H1 (cell line): ENCODE measurements around the gene SMNDC1. TPM values are rescaled to one million over a fixed set of nuclear protein-coding genes. Genes with fewer than 3 reads are reported as not detected.

ENCODE experiments used
- CHD2 ChIP-seq: IDR thresholded peaks from 2 replicates; pipeline ENCODE4 v1.6.1; 2012; ENCODE audit warnings: low read length, improper control_type of control experiment
- EGR1 ChIP-seq: IDR thresholded peaks from 2 replicates; pipeline ENCODE4 v1.6.1; 2011; ENCODE audit warnings: low read depth, low read length, borderline replicate concordance
- FOSL1 ChIP-seq: IDR thresholded peaks from 2 replicates; pipeline ENCODE4 v1.6.1; 2011; ENCODE audit warnings: mild to moderate bottlenecking, low read depth, low read length, moderate library complexity; ENCODE audit not compliant: insufficient read depth
- RNF2 ChIP-seq: fragments of 200-900, 300-1000 bp; sonication (generic); IDR thresholded peaks from 2 replicates; pipeline ENCODE4 v1.7.1; 2016; ENCODE audit warnings: borderline replicate concordance, low read depth, mild to moderate bottlenecking, antibody characterized with exemption, low read length; ENCODE audit not compliant: poor library complexity, severe bottlenecking; ENCODE audit errors: missing control alignments
- RXRA ChIP-seq: IDR thresholded peaks from 2 replicates; pipeline ENCODE4 v1.6.1; 2011; ENCODE audit warnings: low read depth, mild to moderate bottlenecking, low read length, moderate library complexity; ENCODE audit not compliant: insufficient read depth
- SIX5 ChIP-seq: IDR thresholded peaks from 2 replicates; pipeline ENCODE4 v1.6.1; 2011; ENCODE audit warnings: mild to moderate bottlenecking, low read depth, low read length
- SUZ12 ChIP-seq: fragments of 200-600 bp; sonication (generic); IDR thresholded peaks from 2 replicates; pipeline ENCODE4 v1.6.1; 2012; ENCODE audit warnings: mild to moderate bottlenecking, inconsistent platforms, low read length, moderate library complexity, mixed read lengths
- YY1 ChIP-seq: IDR thresholded peaks from 2 replicates; pipeline ENCODE4 v1.6.1; 2011; ENCODE audit warnings: low read depth, mild to moderate bottlenecking, low read length
- ZNF274 ChIP-seq: IDR thresholded peaks from 2 replicates; pipeline ENCODE4 v1.7.0; 2012; ENCODE audit warnings: low read length, borderline replicate concordance; ENCODE audit errors: extremely low read depth
- polyA plus RNA-seq, 7 experiments: library from polyadenylated mRNA; depleted of rRNA in 3 of 7; stranded (reverse) in 5 of 7; unstranded in 2 of 7; fragments of >200 nt in 5 of 7; fragments of 200-250 nt in 2 of 7; gene quantifications; 1 replicate in 5 of 7; 2 replicates in 1 of 7; 4 replicates in 1 of 7; pipeline versions ENCODE4 v1.2.1 to v1.2.3, GENCODE V29; 2011 to 2013; ENCODE audit warnings: missing spikeins in 2 of 7, mixed read lengths in 2 of 7
- total RNA-seq: library from RNA; stranded (reverse); fragmentation: NEBNext Ultra II Directional; extraction: Animal tissue kit (Norgen Biotek cat#: 25700); gene quantifications from 2 replicates; pipeline ENCODE4 v1.2.1, GENCODE V29; 2021
- TF ChIP-seq, protein P1 (sequence below): fragments of 300-600 bp; sonication (generic); IDR thresholded peaks from 2 replicates; pipeline ENCODE4 v1.7.1; 2012; ENCODE audit warnings: low read length, moderate library complexity, mild to moderate bottlenecking, inconsistent platforms; ENCODE audit not compliant: insufficient replicate concordance
- TF ChIP-seq, protein P2 (sequence below): IDR thresholded peaks from 2 replicates; pipeline ENCODE4 v1.6.1; 2012; ENCODE audit warnings: inconsistent platforms

SMNDC1 gene
- total and polyA plus RNA-seq, 2 of the 8 experiments (the other 6 are each of a cell fraction or from before 2014, with no cell fraction given), result 8.1 to 48.6 TPM

DNA sequence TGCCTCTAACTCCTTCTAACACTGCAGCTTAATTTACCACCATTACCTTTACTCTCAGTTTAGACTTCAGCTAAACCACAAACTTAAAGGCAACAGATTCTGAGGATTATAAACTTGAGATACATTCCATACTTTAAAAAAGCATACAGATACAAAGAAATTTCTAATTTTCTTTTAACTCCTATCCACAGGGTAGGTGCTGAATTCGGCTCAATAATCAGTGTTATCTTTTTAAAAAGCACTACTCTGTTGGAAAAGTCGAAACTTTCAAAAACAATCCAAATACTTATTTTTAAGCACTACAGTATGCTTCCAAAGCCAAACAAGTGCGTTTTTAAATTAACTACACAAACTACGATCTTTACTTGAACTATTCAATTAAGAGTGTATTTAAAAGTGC is 1.0 kb downstream of the SMNDC1 start (continued):
- TF ChIP-seq, protein P1, sequence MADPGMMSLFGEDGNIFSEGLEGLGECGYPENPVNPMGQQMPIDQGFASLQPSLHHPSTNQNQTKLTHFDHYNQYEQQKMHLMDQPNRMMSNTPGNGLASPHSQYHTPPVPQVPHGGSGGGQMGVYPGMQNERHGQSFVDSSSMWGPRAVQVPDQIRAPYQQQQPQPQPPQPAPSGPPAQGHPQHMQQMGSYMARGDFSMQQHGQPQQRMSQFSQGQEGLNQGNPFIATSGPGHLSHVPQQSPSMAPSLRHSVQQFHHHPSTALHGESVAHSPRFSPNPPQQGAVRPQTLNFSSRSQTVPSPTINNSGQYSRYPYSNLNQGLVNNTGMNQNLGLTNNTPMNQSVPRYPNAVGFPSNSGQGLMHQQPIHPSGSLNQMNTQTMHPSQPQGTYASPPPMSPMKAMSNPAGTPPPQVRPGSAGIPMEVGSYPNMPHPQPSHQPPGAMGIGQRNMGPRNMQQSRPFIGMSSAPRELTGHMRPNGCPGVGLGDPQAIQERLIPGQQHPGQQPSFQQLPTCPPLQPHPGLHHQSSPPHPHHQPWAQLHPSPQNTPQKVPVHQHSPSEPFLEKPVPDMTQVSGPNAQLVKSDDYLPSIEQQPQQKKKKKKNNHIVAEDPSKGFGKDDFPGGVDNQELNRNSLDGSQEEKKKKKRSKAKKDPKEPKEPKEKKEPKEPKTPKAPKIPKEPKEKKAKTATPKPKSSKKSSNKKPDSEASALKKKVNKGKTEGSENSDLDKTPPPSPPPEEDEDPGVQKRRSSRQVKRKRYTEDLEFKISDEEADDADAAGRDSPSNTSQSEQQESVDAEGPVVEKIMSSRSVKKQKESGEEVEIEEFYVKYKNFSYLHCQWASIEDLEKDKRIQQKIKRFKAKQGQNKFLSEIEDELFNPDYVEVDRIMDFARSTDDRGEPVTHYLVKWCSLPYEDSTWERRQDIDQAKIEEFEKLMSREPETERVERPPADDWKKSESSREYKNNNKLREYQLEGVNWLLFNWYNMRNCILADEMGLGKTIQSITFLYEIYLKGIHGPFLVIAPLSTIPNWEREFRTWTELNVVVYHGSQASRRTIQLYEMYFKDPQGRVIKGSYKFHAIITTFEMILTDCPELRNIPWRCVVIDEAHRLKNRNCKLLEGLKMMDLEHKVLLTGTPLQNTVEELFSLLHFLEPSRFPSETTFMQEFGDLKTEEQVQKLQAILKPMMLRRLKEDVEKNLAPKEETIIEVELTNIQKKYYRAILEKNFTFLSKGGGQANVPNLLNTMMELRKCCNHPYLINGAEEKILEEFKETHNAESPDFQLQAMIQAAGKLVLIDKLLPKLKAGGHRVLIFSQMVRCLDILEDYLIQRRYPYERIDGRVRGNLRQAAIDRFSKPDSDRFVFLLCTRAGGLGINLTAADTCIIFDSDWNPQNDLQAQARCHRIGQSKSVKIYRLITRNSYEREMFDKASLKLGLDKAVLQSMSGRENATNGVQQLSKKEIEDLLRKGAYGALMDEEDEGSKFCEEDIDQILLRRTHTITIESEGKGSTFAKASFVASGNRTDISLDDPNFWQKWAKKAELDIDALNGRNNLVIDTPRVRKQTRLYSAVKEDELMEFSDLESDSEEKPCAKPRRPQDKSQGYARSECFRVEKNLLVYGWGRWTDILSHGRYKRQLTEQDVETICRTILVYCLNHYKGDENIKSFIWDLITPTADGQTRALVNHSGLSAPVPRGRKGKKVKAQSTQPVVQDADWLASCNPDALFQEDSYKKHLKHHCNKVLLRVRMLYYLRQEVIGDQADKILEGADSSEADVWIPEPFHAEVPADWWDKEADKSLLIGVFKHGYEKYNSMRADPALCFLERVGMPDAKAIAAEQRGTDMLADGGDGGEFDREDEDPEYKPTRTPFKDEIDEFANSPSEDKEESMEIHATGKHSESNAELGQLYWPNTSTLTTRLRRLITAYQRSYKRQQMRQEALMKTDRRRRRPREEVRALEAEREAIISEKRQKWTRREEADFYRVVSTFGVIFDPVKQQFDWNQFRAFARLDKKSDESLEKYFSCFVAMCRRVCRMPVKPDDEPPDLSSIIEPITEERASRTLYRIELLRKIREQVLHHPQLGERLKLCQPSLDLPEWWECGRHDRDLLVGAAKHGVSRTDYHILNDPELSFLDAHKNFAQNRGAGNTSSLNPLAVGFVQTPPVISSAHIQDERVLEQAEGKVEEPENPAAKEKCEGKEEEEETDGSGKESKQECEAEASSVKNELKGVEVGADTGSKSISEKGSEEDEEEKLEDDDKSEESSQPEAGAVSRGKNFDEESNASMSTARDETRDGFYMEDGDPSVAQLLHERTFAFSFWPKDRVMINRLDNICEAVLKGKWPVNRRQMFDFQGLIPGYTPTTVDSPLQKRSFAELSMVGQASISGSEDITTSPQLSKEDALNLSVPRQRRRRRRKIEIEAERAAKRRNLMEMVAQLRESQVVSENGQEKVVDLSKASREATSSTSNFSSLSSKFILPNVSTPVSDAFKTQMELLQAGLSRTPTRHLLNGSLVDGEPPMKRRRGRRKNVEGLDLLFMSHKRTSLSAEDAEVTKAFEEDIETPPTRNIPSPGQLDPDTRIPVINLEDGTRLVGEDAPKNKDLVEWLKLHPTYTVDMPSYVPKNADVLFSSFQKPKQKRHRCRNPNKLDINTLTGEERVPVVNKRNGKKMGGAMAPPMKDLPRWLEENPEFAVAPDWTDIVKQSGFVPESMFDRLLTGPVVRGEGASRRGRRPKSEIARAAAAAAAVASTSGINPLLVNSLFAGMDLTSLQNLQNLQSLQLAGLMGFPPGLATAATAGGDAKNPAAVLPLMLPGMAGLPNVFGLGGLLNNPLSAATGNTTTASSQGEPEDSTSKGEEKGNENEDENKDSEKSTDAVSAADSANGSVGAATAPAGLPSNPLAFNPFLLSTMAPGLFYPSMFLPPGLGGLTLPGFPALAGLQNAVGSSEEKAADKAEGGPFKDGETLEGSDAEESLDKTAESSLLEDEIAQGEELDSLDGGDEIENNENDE, result no peak
- TF ChIP-seq SIX5 (no peak), YY1 (no peak), EGR1 (no peak), CHD2 (no peak), ZNF274 (no peak), RXRA (no peak), FOSL1 (no peak), RNF2 (no peak), SUZ12 (no peak)
- TF ChIP-seq, protein P2, sequence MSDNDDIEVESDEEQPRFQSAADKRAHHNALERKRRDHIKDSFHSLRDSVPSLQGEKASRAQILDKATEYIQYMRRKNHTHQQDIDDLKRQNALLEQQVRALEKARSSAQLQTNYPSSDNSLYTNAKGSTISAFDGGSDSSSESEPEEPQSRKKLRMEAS, result no peak
